HepG2 (cell line): ENCODE measurements around the gene MLST8. TPM values are rescaled to one million over a fixed set of nuclear protein-coding genes. Genes with fewer than 3 reads are reported as not detected.

Experiments
- DMAP1 ChIP-seq: IDR thresholded peaks from 2 replicates; pipeline ENCODE4 v1.6.1; 2016
- GATAD1 ChIP-seq: IDR thresholded peaks from 2 replicates; pipeline ENCODE4 v1.6.1; 2016; ENCODE audit warnings: missing genetic modification reagents, missing compliant biosample characterization
- KAT2B ChIP-seq: fragments of 150-350 bp; IDR thresholded peaks from 2 replicates; pipeline ENCODE4 v1.6.1; 2014; ENCODE audit warnings: low read depth, low read length, borderline replicate concordance
- KDM2A ChIP-seq: sonication (generic); formaldehyde crosslinking; IDR thresholded peaks from 2 replicates; pipeline ENCODE4 v1.4.0; 2020; ENCODE audit warnings: low read depth, missing genetic modification reagents, borderline replicate concordance
- MATR3 ChIP-seq: sonication (generic); formaldehyde crosslinking; IDR thresholded peaks from 2 replicates; pipeline ENCODE4 v1.4.0; 2020; ENCODE audit warnings: missing genetic modification reagents
- NFE2L1 ChIP-seq: sonication (generic); formaldehyde crosslinking; IDR thresholded peaks from 2 replicates; pipeline ENCODE4 v1.4.0; 2020; ENCODE audit warnings: missing genetic modification reagents, mild to moderate bottlenecking, borderline replicate concordance
- NFYC ChIP-seq: IDR thresholded peaks from 2 replicates; pipeline ENCODE4 v1.6.1; 2016; ENCODE audit warnings: missing genetic modification reagents, missing compliant biosample characterization
- PHF21A ChIP-seq: sonication (generic); formaldehyde crosslinking; IDR thresholded peaks from 2 replicates; pipeline ENCODE4 v1.5.0; 2020; ENCODE audit warnings: mild to moderate bottlenecking, missing genetic modification reagents
- POLR2A ChIP-seq, 2 experiments: IDR thresholded peaks; 2 replicates each; pipeline ENCODE4 v1.6.1; 2011; ENCODE audit warnings: low read depth in 2 of 2, low read length in 2 of 2, mild to moderate bottlenecking in 1 of 2, moderate library complexity in 1 of 2; ENCODE audit not compliant: insufficient read depth in 1 of 2
- REPIN1 ChIP-seq: sonication (generic); formaldehyde crosslinking; IDR thresholded peaks from 2 replicates; pipeline ENCODE4 v1.8.0; 2022; ENCODE audit warnings: missing genetic modification reagents, low read depth, mild to moderate bottlenecking, borderline replicate concordance
- SMARCE1 ChIP-seq: fragments of 450-650 bp; IDR thresholded peaks from 2 replicates; pipeline ENCODE4 v1.6.1; 2017; ENCODE audit warnings: borderline replicate concordance
- SNAPC2 ChIP-seq: sonication (generic); formaldehyde crosslinking; IDR thresholded peaks from 2 replicates; pipeline ENCODE4 v1.8.1; 2022; ENCODE audit warnings: mild to moderate bottlenecking, missing genetic modification reagents
- UBTF ChIP-seq: sonication (generic); formaldehyde crosslinking; IDR thresholded peaks from 2 replicates; pipeline ENCODE4 v1.4.0; 2020; ENCODE audit warnings: mild to moderate bottlenecking, missing genetic modification reagents
- YY1 ChIP-seq: IDR thresholded peaks from 2 replicates; pipeline ENCODE4 v1.6.1; 2011; ENCODE audit warnings: low read length, low read depth, moderate library complexity, mild to moderate bottlenecking; ENCODE audit not compliant: insufficient read depth, insufficient replicate concordance
- ZFY ChIP-seq: sonication (generic); formaldehyde crosslinking; IDR thresholded peaks from 2 replicates; pipeline ENCODE4 v1.4.0; 2020; ENCODE audit warnings: missing genetic modification reagents
- ZMYM2 ChIP-seq: sonication (generic); formaldehyde crosslinking; IDR thresholded peaks from 2 replicates; pipeline ENCODE4 v1.8.0; 2022; ENCODE audit warnings: mild to moderate bottlenecking, missing genetic modification reagents
- ZNF318 ChIP-seq: sonication (generic); formaldehyde crosslinking; IDR thresholded peaks from 2 replicates; pipeline ENCODE4 v1.4.0; 2020; ENCODE audit warnings: mild to moderate bottlenecking, missing genetic modification reagents
- ZNF839 ChIP-seq: sonication (generic); formaldehyde crosslinking; IDR thresholded peaks from 2 replicates; pipeline ENCODE4 v1.4.0; 2020; ENCODE audit warnings: missing genetic modification reagents, mild to moderate bottlenecking, borderline replicate concordance
- polyA plus RNA-seq, 8 experiments: library from polyadenylated mRNA; depleted of rRNA in 3 of 8; stranded (reverse) in 7 of 8; unstranded in 1 of 8; fragments of >200 nt; fragmentation: Illumina TruSeq in 4 of 8; extraction: Trizol in 4 of 8; gene quantifications; 2 replicates each; pipeline versions ENCODE4 v1.2.1 to v1.2.3, GENCODE V29; 2011 to 2016; ENCODE audit warnings: low read depth in 4 of 8, missing spikeins in 1 of 8, mixed read lengths in 1 of 8; ENCODE audit not compliant: insufficient read depth in 1 of 8
- total RNA-seq, 5 experiments: library from RNA; depleted of rRNA; stranded (reverse); fragments of >200 nt; fragmentation: Illumina TruSeq; extraction: Trizol; gene quantifications; 2 replicates each; pipeline ENCODE4 v1.2.3, GENCODE V29; 2016; ENCODE audit warnings: low read depth in 1 of 5
- TF ChIP-seq, protein P1 (sequence below): sonication (generic); formaldehyde crosslinking; conservative IDR thresholded peaks from 2 replicates; pipeline ENCODE4 v1.8.0; 2022; ENCODE audit warnings: mild to moderate bottlenecking, moderate library complexity, missing genetic modification reagents

The MLST8 gene
- total and polyA plus RNA-seq, 2 of the 13 experiments (the other 11 are each of a cell fraction or from before 2014, with no cell fraction given): 30.8 to 72.7 TPM

GRCh38 chr16:2226245-2226793 is 21.1 kb downstream of the MLST8 start (continued):
- TF ChIP-seq UBTF (0 out of 2 replicates have a peak, but pooled peaks have one; percentile 35), MATR3 (CRISPR knock-in tag) (no peak), PHF21A (CRISPR knock-in tag) (no peak; the same call in 1 of the 2 replicates), SNAPC2 (CRISPR knock-in tag) (no peak), NFE2L1 (CRISPR knock-in tag) (no peak), NFYC (0 out of 2 replicates have a peak, but pooled peaks have one; percentile 18), ZMYM2 (CRISPR knock-in tag) (0 out of 2 replicates have a peak, but pooled peaks have one; percentile 37), ZNF318 (CRISPR knock-in tag) (no peak), KAT2B (no peak), GATAD1 (peak; percentile 61), SMARCE1 (no peak), POLR2A (IDR thresholded peaks at IDR 0.05; ENCODE audit: insufficient read depth in 1 of 2, low read depth in 2 of 2, low read length in 2 of 2) (peak in 1 of 2 experiments; percentile 58; a peak in 2 of 4 replicates), KDM2A (CRISPR knock-in tag) (peak; percentile 37; the same call in 1 of the 2 replicates), DMAP1 (no peak), ZFY (CRISPR knock-in tag) (no peak), REPIN1 (CRISPR knock-in tag) (no peak), ZNF839 (CRISPR knock-in tag) (no peak), YY1 (peak; percentile 37)
- TF ChIP-seq, protein P1, sequence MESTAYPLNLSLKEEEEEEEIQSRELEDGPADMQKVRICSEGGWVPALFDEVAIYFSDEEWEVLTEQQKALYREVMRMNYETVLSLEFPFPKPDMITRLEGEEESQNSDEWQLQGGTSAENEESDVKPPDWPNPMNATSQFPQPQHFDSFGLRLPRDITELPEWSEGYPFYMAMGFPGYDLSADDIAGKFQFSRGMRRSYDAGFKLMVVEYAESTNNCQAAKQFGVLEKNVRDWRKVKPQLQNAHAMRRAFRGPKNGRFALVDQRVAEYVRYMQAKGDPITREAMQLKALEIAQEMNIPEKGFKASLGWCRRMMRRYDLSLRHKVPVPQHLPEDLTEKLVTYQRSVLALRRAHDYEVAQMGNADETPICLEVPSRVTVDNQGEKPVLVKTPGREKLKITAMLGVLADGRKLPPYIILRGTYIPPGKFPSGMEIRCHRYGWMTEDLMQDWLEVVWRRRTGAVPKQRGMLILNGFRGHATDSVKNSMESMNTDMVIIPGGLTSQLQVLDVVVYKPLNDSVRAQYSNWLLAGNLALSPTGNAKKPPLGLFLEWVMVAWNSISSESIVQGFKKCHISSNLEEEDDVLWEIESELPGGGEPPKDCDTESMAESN: 0 out of 2 replicates have a peak, but pooled peaks have one; percentile 52
